SK-N-SH treated with all-trans-retinoic acid at 6 μM for 48 hours (cell line): Measurements from ENCODE around the gene FOXC1.

Experiments
- ARNTL ChIP-seq: fragments of 450-650 bp; formaldehyde crosslinking; IDR thresholded peaks from 2 replicates; pipeline ENCODE4 v1.5.0; 2020; ENCODE audit warnings: low read depth, mild to moderate bottlenecking, moderate library complexity, borderline replicate concordance
- ZNF70 ChIP-seq: fragments of 450-650 bp; formaldehyde crosslinking; IDR thresholded peaks from 2 replicates; pipeline ENCODE4 v1.5.0; 2020; ENCODE audit warnings: mild to moderate bottlenecking, moderate library complexity

DNA sequence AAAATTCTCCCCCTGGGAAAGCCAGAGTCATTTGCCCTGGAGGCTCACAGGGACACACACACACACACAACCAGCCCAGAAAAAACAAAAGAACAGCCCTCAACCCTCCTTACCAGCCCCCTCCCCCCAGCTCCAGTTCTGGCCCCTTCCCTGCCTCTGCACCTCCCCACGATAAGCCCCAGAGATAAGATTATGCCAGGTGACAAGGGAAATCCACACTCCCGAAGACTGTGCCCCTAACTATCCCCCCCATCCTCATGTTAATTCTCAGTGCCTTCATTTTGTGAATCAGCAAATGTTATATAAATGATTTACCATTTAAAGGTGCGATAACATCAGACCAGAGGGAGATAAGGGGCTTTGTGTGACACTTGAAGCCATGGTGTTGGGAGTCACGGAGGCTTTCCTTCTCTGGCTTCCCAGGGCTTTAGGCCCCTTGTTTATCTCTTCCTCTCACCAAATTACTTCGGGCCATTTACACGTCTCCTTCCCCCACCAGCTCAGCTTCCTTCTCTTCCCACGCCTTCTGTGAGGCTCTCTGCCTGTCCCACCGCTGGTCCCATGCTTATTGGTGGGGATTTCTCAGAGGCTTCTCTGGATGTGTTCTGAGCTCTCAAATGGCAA lies 12.5 kb upstream of the FOXC1 start:
- TF ChIP-seq ZNF70 (CRISPR knock-in tag), result no peak
- no peak for TF ChIP-seq ARNTL
